Measurements from ENCODE around the gene HERPUD1.
A peak's percentile ranks its signal among the peaks of the same experiment; 100 is the strongest.

The HERPUD1 gene

GRCh38 chr16:56910654-56911539, 21.0 kb upstream of the HERPUD1 start:
- peak overlapping the region; percentile 90 for H3K27ac ChIP-seq
- DNase-seq (ENCODE audit: low read depth, low spot score), result peak; percentile 26

- peak overlapping the region; percentile 90 for H3K27ac ChIP-seq
- DNase-seq (ENCODE audit: low read depth, low spot score), result no peak
These were observed 20.0 kb upstream of the HERPUD1 start for GRCh38 chr16:56911771-56912571.

GRCh38 chr16:56912746-56913708, 18.9 kb upstream of the HERPUD1 start:
- DNase-seq (ENCODE audit: low read depth, low spot score), result peak; percentile 39
- H3K27ac ChIP-seq, result peak overlapping the region; percentile 90

- DNase-seq (ENCODE audit: low read depth, low spot score), result no peak
- no peak overlapping the region for H3K27ac ChIP-seq
These were observed 17.0 kb upstream of the HERPUD1 start for GRCh38 chr16:56914896-56915295.

- H3K27ac ChIP-seq, result no peak overlapping the region
- DNase-seq (ENCODE audit: low read depth, low spot score), result no peak
These were observed 16.4 kb upstream of the HERPUD1 start for GRCh38 chr16:56915336-56916119.

DNA sequence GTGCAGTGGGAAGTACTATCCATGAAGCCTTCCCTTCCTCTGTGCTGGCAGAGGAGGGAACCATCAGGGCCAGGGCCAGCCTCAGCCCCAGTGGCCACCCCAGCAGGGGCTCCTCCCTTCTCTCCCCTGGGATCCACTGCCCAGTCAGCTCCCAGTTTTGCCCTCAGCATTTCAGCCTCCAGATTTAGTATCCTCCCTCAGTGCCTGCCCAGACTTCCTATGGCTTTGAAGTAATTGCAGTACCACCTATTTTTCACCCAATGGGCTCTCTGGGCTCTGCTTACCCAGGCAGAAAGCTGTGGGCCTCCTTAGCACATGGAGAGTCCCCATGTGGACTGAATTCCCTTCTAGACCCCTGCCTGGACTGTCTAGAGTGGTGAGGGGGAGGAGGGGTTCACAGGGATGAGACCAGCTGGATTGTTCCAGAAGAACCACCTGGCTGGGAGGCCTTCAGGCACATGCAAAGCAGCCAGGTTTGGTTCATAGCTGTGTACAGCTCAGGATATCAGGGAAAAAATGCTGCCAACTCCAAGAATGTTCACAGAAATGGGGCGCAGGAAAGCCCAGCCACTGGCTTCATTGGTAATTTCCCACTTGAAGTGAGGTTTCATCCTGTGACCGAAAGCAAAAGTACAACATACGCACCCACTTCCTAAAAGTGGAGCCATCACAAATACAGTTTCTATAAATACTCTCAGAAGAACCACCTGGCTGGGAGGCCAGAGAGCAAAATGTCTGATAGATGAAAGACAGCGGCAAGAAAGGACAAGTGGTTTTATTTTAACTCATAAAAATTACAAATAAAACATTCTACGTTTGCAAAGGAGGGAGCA, 15.2 kb upstream of the HERPUD1 start:
- H3K27ac ChIP-seq, result no peak overlapping the region
- no peak for DNase-seq (ENCODE audit: low read depth, low spot score)

DNA sequence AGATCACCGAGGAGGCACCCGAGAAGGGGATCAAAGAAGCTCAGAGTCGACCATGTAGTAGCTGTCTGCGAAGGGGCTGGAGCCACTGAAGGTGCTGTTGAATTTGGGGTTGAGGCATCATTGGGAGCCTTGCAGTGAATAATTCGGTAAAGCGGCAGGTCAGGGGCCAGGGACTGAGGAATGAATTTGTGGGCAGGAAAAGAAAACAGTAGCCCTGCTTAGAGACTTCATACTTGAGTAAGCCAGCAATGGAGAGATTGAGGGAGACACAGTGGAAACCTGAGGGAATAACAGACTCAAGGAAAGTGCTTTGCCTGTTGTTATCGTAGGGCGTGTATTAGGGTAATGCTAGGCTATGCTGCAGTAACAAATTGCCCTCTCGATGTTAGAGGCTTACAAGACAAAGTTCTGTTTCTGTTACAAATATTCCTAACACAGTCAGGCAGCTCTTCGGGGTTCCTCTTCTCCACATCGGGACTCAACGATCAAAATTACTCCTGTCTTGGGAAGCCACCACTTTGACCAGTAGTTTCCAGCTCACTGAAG, 13.4 kb upstream of the HERPUD1 start:
- DNase-seq (ENCODE audit: low read depth, low spot score), result no peak
- peak overlapping the region; percentile 64 for H3K27ac ChIP-seq

DNA sequence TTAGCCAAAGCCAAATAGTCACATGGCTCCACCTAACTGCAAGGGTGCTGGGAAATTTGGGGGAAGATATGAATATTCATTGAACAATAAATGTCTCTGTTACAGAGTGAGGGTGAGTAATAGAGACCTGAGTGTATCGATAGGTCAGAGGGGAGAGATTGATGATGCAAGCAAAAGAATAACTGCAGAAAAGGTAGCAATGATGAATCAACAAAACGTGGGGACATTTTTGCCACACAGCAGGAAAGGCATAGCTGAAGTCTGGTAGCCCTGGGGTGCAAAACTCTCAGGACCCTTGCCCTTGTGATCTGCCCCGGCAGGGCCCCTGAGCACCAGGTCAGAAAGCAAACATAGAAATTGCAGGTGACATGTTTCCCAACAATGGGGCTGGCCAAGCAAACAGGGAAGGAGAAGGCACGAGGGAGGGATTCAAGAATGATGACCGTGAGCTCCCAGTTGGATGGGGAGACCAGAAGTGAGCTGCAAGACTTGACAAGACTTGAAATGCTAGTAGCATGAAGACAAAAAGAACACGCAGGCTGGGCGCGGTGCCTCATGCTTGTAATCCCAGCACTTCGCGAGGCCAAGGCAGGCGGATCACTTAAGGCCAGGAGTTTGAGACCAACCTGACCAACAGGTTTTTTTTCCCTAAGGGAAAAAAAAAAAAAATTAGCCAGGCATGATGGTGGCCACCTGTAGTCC, 12.7 kb upstream of the HERPUD1 start:
- DNase-seq (ENCODE audit: low read depth, low spot score), result peak; percentile 83
- H3K27ac ChIP-seq, result peak overlapping the region; percentile 64

DNA sequence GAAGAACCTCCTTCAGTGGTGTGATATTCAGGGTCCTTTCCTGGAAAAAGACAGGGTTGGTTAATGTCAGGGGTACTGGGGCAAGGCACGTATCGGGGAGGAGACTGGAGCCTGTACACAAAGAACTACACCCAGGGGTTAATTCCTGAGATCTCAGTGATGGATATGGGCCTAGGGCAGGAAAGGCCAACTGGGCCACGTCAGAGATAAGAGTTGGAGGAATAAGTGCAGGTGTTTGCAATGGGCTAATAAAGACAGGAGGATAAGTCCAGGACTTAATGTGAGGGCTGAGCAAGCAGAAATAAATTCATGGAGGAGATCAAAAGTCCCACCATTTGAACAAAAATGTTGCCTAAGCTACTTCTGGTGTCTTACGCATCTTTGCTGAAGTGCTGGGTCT, 10.4 kb upstream of the HERPUD1 start:
- H3K27ac ChIP-seq, result no peak overlapping the region
- DNase-seq (ENCODE audit: low read depth, low spot score), result no peak

GRCh38 chr16:56923481-56924091, 8.4 kb upstream of the HERPUD1 start:
- DNase-seq (ENCODE audit: low read depth, low spot score), result no peak
- H3K27ac ChIP-seq, result no peak overlapping the region

GRCh38 chr16:56927471-56927870, 4.5 kb upstream of the HERPUD1 start:
- no peak for DNase-seq (ENCODE audit: low read depth, low spot score)
- H3K27ac ChIP-seq, result no peak overlapping the region

DNA sequence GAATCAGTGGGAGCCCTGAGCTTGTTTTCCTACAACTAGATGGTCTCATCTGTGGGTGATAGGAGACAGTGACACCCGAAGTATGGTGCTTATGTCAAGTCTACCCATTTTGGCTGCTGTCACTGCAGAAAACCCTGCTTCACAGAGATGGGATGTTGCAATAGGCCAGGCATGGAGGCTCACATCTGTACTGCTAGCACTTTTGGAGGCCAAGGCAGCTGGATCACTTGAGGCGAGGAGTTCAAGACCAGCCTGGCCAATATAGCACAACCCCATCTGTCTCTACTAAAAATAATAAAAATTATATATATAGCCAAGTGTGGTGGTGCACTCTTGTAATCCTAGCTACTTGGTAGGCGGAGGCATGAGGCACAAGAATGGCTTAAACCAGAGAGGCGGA, 2.3 kb upstream of the HERPUD1 start:
- DNase-seq (ENCODE audit: low read depth, low spot score), result no peak
- H3K27ac ChIP-seq, result no peak overlapping the region

DNA sequence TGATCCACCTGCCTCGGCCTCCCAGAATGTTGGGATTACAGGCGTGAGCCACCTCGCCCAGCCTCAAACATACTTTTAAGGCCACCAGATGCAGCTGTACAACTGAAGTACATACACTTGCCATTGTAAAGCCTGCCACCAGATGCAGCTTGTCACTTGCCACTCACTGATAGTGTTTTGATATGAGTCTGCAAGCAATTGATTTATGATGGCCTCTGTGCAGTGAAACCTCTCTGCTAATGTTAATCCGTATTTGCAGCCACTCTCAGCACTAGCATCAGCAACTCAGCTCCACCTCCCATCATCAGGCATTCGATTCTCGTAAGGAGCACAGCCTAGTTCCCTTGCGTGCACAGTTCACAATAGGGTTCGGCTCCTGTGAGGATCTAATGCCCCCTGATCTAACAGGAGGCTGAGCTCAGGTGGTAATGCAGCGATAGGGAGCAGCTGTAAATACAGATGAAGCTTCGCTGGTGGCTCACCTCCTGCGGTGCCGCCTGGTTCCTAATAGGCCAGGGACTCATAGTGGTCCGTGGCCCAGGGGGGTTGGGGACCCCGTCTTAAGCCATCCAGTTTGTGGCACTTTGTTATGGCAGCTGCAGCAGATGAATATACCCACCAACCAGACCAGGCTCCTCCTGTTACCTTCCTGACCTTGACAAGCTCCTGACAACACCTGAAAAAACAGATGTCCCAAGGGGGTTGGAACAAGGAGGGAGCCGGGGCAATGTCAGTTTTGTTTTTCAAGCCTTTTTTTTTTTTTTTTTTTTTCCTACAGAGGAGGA, 1.3 kb upstream of the HERPUD1 start:
- no peak overlapping the region for H3K27ac ChIP-seq
- DNase-seq (ENCODE audit: low read depth, low spot score), result no peak

DNA sequence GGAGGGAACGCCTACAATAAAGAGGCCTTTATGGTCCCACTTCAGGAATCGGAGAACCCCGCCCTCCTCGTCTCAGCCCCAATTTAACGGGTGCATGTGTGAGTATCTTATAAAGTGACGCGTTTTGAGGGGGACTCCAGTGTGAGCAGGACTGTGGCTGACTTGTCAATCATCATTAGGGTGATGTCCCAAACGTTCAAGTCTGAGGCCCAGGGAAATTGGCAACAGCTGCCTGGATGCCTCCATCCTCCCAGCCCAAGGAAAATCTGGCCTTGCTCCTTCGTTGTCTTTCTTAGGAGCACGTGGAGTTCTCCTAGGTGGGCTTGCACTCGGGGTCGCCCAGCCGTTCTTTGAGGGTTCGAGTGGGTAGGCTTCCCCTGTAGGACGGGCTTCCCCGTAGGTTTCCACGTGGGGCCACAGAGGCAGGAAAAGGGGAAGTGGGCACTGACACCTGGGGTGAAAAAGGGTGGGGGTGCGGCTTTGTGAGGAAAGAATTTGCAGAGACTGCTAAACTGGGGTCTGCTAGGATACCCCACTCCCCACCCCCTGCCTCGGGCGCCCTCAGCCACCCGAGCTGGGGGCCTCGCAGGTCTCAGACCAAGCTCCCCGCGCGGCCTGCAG, 561 bp upstream of the HERPUD1 start:
- DNase-seq (ENCODE audit: low read depth, low spot score), result no peak
- peak overlapping the region; percentile 83 for H3K27ac ChIP-seq

- peak overlapping the region; percentile 83 for H3K27ac ChIP-seq
- DNase-seq (ENCODE audit: low read depth, low spot score), result no peak
These were observed 1.0 kb downstream of the HERPUD1 start for GRCh38 chr16:56932721-56933619.

Measured in epithelial cell of prostate (primary cell).